ENCODE data around the gene NOTUM.
"Not testable (repeated sequence)": the region's sequence is repeated elsewhere in the genome, so short reads cannot be mapped to it uniquely, and the experiment has no call there.

The NOTUM gene

GRCh38 chr17:81956607-81957589, 4.1 kb downstream of the NOTUM start:
- no peak for DNase-seq

- DNase-seq = no peak
These were observed 5.0 kb downstream of the NOTUM start for GRCh38 chr17:81955756-81956544.

- DNase-seq = no peak
These were observed 5.8 kb downstream of the NOTUM start for GRCh38 chr17:81955058-81955681.

GRCh38 chr17:81954131-81955057, 6.6 kb downstream of the NOTUM start:
- no peak for DNase-seq

GRCh38 chr17:81953443-81953842, 7.5 kb downstream of the NOTUM start:
- DNase-seq = not testable (repeated sequence)

GRCh38 chr17:81952792-81953228, 8.2 kb downstream of the NOTUM start:
- DNase-seq = no peak

- DNase-seq = no peak
These were observed 9.0 kb downstream of the NOTUM start for GRCh38 chr17:81951785-81952684.

- DNase-seq = no peak
These were observed 10.5 kb downstream of the NOTUM start for GRCh38 chr17:81950501-81950900.

GRCh38 chr17:81948635-81949378, 12.2 kb downstream of the NOTUM start:
- no peak for DNase-seq

GRCh38 chr17:81947189-81947588, 13.8 kb downstream of the NOTUM start, which contains the start of gene MYADML2:
TSS of gene MYADML2 (minus strand) at chr17:81947233. CDS start at chr17:81941741, 5,492 bp downstream.
- DNase-seq = no peak

- DNase-seq = no peak
These were observed 16.1 kb downstream of the NOTUM start for GRCh38 chr17:81944858-81945257.

GRCh38 chr17:81942167-81942553, 18.8 kb downstream of the NOTUM start:
- no peak for DNase-seq

GRCh38 chr17:81941484-81942166, 19.4 kb downstream of the NOTUM start:
- DNase-seq = no peak

GRCh38 chr17:81940538-81941483, 20.2 kb downstream of the NOTUM start:
- no peak for DNase-seq

GRCh38 chr17:81939881-81940385, 21.1 kb downstream of the NOTUM start:
- DNase-seq = no peak

- no peak for DNase-seq
These were observed 21.8 kb downstream of the NOTUM start for GRCh38 chr17:81939218-81939617.

- DNase-seq = no peak
These were observed 25.3 kb downstream of the NOTUM start for GRCh38 chr17:81935709-81936084.

Measured in NK-92 treated with Interleukin-12 subunit alpha and Interleukin-12 subunit beta, amount 100 ng/mL, for 24 hours (cell line).